ENCODE measurements around the gene RPL37A. TPM values are rescaled to one million over a fixed set of nuclear protein-coding genes. Genes with fewer than 3 reads are reported as not detected.

The RPL37A gene
- total and polyA plus RNA-seq, 9 of the 15 experiments (the other 6 are each of a cell fraction or from before 2014, with no cell fraction given): 1,938 to 3,349 (median 2,436) TPM

GRCh38 chr2:216505133-216506106 lies 6.8 kb downstream of the RPL37A start (continued):
- no peak for TF ChIP-seq RAD51 (IDR thresholded peaks at IDR 0.05; ENCODE audit: borderline replicate concordance, low read depth)
- no peak for TF ChIP-seq ZNF224 (CRISPR knock-in tag; IDR thresholded peaks at IDR 0.05)
- TF ChIP-seq HNRNPUL1 (IDR thresholded peaks at IDR 0.05; ENCODE audit: low read length): 0 out of 2 replicates have a peak, but pooled peaks have one; percentile 38
- no peak for TF ChIP-seq CSDE1 (IDR thresholded peaks at IDR 0.05)
- TF ChIP-seq SIN3B (IDR thresholded peaks at IDR 0.05; ENCODE audit: low read depth): no peak
- no peak for TF ChIP-seq HMG20B (CRISPR knock-in tag; IDR thresholded peaks at IDR 0.05)
- TF ChIP-seq NR1H2 (CRISPR knock-in tag; IDR thresholded peaks at IDR 0.05): no peak
- no peak for TF ChIP-seq FOXO4 (CRISPR knock-in tag; IDR thresholded peaks at IDR 0.05)
- no peak for TF ChIP-seq NR2C1 (IDR thresholded peaks at IDR 0.05)
- TF ChIP-seq NR2C1 (tag; IDR thresholded peaks at IDR 0.05): no peak
- TF ChIP-seq SREBF1 (IDR thresholded peaks at IDR 0.05; ENCODE audit: borderline replicate concordance, low read depth, low read length): no peak
- TF ChIP-seq EGR1 (conservative IDR thresholded peaks at IDR 0.05): 0 out of 2 replicates have a peak, but pooled peaks have one; percentile 8
- TF ChIP-seq POLR2AphosphoS2 (IDR thresholded peaks at IDR 0.05; ENCODE audit: low read length): peak; percentile 74
- no peak for TF ChIP-seq ZNF41 (CRISPR knock-in tag; conservative IDR thresholded peaks at IDR 0.05)
- no peak for TF ChIP-seq HMGN3 (IDR thresholded peaks at IDR 0.05; ENCODE audit: borderline replicate concordance, extremely low read depth, insufficient read length, low read depth, low read length)
- no peak for TF ChIP-seq STAG1 (CRISPR knock-in tag; IDR thresholded peaks at IDR 0.05; ENCODE audit: borderline replicate concordance)
- no peak for TF ChIP-seq RERE (CRISPR knock-in tag; IDR thresholded peaks at IDR 0.05; ENCODE audit: borderline replicate concordance)
